Measurements from ENCODE around the gene HOXD3. TPM values are rescaled to one million over a fixed set of nuclear protein-coding genes. Genes with fewer than 3 reads are reported as not detected.

HOXD3 gene
- polyA plus RNA-seq, 1 donor (not counting 4 experiments of a cell fraction or from before 2014, with no cell fraction given), result not detected

DNA sequence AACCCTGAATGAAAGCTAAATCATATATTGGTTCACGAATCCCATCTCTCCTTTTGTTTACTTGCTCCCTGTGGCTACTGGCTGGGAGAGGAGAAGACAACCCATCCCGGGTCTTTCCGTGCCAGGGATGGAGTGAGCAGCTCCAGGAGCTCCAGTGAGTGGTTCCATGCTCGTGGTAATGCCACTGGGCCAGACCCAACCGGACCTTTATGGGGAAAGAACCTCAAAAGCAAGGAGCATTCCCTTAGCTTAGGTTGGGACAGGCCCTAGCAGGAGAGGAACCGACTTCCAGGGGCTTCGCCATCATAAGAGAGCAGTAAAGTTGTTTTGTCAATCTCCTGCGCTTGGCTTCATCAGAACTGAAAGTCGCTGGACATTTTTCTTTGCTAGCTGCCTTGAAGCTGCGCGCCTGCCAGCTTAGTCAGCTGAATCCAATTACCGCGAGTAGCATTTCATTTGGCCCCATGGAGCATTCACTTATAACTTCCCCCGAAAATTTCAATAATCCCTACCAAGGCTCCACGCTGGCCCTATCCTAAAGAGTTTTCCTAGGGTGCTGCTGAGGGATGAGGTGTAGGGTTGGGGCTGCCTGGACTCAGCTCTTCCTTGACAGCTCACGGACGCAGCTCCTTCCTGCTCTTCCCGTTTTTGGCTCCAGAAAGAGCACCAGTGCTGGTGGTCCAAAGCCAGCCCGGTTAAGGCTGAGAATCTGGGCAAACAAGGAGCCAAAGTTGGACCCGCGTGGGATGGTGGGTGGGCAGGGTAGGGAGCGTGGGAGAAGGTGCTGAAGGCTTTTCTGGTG lies 4.9 kb downstream of the HOXD3 start:
- Histone ChIP-seq H3K27me3 (ENCODE audit: control insufficient read depth, extremely low read depth, insufficient read depth, low read length) (peaks cover 95% of the 10 kb centered on the region), H3K4me1 (ENCODE audit: control insufficient read depth, extremely low read depth, insufficient read depth, low read length) (no peaks in the 10 kb centered on the region), H4K20me1 (ENCODE audit: control insufficient read depth, extremely low read depth, insufficient read depth, low read length) (no peaks in the 10 kb centered on the region), H3K4me2 (ENCODE audit: control insufficient read depth, extremely low read depth, insufficient read depth, low read depth, low read length) (no peak overlapping the region), H3K36me3 (ENCODE audit: control insufficient read depth in 2 of 2, extremely low read depth in 1 of 2, insufficient read depth in 2 of 2, low read length in 2 of 2) (no peaks in the 10 kb centered on the region), H3K27ac (ENCODE audit: control insufficient read depth, insufficient read depth, low read length) (no peak overlapping the region), H2AFZ (ENCODE audit: control insufficient read depth, low read length) (no peak overlapping the region), H3K9me1 (ENCODE audit: control insufficient read depth, extremely low read depth, insufficient read depth, low read length) (no peaks in the 10 kb centered on the region), H3K9ac (ENCODE audit: control insufficient read depth, extremely low read depth, insufficient read depth, low read length) (no peak overlapping the region), H3K79me2 (ENCODE audit: control insufficient read depth, insufficient read depth, low read length) (no peaks in the 10 kb centered on the region), H3K9me3 (ENCODE audit: control insufficient read depth, low read depth, low read length) (peaks cover 2% of the 10 kb centered on the region), H3K4me3 (ENCODE audit: control insufficient read depth in 2 of 3, extremely low read depth in 1 of 3, insufficient read depth in 2 of 3, low read depth in 1 of 3, low read length in 3 of 3) (no peak overlapping the region)
- no peak for FAIRE-seq
- dilution Hi-C loops (cut with MboI; ENCODE audit: extremely low pct_ligation_motif_present, low sequenced_read_pairs), result loop anchor here (25.0 kb wide), 1 partner anchor 475 kb away; no protein-coding TSS in a partner anchor
- DNase-seq (ENCODE audit: low read depth, low spot score), result no peak
- TF ChIP-seq, protein P1, sequence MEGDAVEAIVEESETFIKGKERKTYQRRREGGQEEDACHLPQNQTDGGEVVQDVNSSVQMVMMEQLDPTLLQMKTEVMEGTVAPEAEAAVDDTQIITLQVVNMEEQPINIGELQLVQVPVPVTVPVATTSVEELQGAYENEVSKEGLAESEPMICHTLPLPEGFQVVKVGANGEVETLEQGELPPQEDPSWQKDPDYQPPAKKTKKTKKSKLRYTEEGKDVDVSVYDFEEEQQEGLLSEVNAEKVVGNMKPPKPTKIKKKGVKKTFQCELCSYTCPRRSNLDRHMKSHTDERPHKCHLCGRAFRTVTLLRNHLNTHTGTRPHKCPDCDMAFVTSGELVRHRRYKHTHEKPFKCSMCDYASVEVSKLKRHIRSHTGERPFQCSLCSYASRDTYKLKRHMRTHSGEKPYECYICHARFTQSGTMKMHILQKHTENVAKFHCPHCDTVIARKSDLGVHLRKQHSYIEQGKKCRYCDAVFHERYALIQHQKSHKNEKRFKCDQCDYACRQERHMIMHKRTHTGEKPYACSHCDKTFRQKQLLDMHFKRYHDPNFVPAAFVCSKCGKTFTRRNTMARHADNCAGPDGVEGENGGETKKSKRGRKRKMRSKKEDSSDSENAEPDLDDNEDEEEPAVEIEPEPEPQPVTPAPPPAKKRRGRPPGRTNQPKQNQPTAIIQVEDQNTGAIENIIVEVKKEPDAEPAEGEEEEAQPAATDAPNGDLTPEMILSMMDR (optimal IDR thresholded peaks at IDR 0.05 in 1 of 3, IDR thresholded peaks at IDR 0.05 in 1 of 3, conservative IDR thresholded peaks at IDR 0.05 in 1 of 3; ENCODE audit: extremely low read depth in 1 of 3, insufficient read depth in 2 of 3, low read length in 3 of 3), result no peak
- no peak for TF ChIP-seq EZH2 (IDR thresholded peaks at IDR 0.05; ENCODE audit: low read length)

DNA sequence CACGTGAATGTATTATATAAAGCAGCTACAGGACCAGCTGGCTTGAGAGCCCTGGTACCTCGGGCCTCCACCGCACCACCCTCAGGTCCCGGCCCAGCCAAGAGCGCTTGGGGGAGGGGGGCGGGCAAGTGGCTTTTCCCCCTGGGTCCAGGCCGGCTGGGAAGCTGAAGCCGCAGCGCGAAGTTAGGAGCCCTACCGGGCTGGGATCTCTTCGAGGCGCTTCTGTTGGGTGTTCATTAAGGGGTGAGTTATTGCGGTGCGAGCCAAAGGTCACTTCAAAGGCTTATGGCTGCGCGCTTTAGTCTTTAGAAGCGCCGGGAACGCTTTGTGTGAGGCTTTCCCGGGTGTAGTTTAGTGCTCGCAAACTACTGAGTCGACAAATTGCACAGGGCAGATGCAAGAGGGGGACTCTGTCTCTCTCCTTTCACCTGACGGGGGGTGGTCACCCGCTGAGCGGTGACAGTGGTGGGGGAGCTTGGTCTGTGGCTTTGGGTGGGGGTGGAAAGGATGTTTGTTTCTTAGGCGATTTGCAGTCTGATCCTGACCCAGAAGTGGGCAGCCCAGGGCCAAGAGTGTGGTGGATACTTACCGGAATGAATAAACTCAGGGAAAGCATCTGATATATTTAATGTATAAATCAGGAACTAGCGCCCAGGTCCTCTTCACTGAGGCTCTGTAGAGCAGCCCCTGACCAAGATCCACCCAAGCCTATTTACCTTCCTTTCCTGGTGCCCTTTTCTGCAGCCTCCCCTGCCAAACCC lies 6.0 kb downstream of the HOXD3 start:
- no peak overlapping the region for H3K9ac ChIP-seq (ENCODE audit: control insufficient read depth, extremely low read depth, insufficient read depth, low read length)

More for the DNA sequence above, 6.0 kb downstream of the HOXD3 start:
- FAIRE-seq (no peak), DNase-seq (ENCODE audit: low read depth, low spot score) (no peak)
- H3K4me3 ChIP-seq (ENCODE audit: control insufficient read depth in 2 of 3, extremely low read depth in 1 of 3, insufficient read depth in 2 of 3, low read depth in 1 of 3, low read length in 3 of 3), result no peak overlapping the region
- no peak overlapping the region for H3K27ac ChIP-seq (ENCODE audit: control insufficient read depth, insufficient read depth, low read length)
- no peaks in the 10 kb centered on the region for H3K9me1 ChIP-seq (ENCODE audit: control insufficient read depth, extremely low read depth, insufficient read depth, low read length)
- no peaks in the 10 kb centered on the region for H3K36me3 ChIP-seq (ENCODE audit: control insufficient read depth in 2 of 2, extremely low read depth in 1 of 2, insufficient read depth in 2 of 2, low read length in 2 of 2)
- no peak overlapping the region for H2AFZ ChIP-seq (ENCODE audit: control insufficient read depth, low read length)
- TF ChIP-seq EZH2 (IDR thresholded peaks at IDR 0.05; ENCODE audit: low read length), result peak; percentile 33
- TF ChIP-seq, protein P1 (optimal IDR thresholded peaks at IDR 0.05 in 1 of 3, IDR thresholded peaks at IDR 0.05 in 1 of 3, conservative IDR thresholded peaks at IDR 0.05 in 1 of 3; ENCODE audit: extremely low read depth in 1 of 3, insufficient read depth in 2 of 3, low read length in 3 of 3), result no peak
- peaks cover 2% of the 10 kb centered on the region for H3K9me3 ChIP-seq (ENCODE audit: control insufficient read depth, low read depth, low read length)
- H4K20me1 ChIP-seq (ENCODE audit: control insufficient read depth, extremely low read depth, insufficient read depth, low read length), result no peaks in the 10 kb centered on the region
- H3K4me2 ChIP-seq (ENCODE audit: control insufficient read depth, extremely low read depth, insufficient read depth, low read depth, low read length), result no peak overlapping the region
- H3K79me2 ChIP-seq (ENCODE audit: control insufficient read depth, insufficient read depth, low read length), result no peaks in the 10 kb centered on the region
- dilution Hi-C loops (cut with MboI; ENCODE audit: extremely low pct_ligation_motif_present, low sequenced_read_pairs), result loop anchor here (25.0 kb wide), 1 partner anchor 474 kb away; no protein-coding TSS in a partner anchor
- no peaks in the 10 kb centered on the region for H3K4me1 ChIP-seq (ENCODE audit: control insufficient read depth, extremely low read depth, insufficient read depth, low read length)
- peaks cover 92% of the 10 kb centered on the region for H3K27me3 ChIP-seq (ENCODE audit: control insufficient read depth, extremely low read depth, insufficient read depth, low read length)

Data from keratinocyte (primary cell).